ENCODE measurements around the gene SERGEF.

The SERGEF gene

GRCh38 chr11:17894929-17895658 is 117.8 kb downstream of the SERGEF start:
- Histone ChIP-seq H3K4me3 (replicated peaks; ENCODE audit: insufficient read depth, low read length) (no peak overlapping the region), H3K27ac (replicated peaks) (no peak overlapping the region), H3K27me3 (ENCODE audit: insufficient read depth, poor library complexity, severe bottlenecking) (no peaks in the 10 kb centered on the region)
- TF ChIP-seq REST (IDR thresholded peaks at IDR 0.05; ENCODE audit: insufficient replicate concordance, low read depth): no peak
- TF ChIP-seq, protein P1, sequence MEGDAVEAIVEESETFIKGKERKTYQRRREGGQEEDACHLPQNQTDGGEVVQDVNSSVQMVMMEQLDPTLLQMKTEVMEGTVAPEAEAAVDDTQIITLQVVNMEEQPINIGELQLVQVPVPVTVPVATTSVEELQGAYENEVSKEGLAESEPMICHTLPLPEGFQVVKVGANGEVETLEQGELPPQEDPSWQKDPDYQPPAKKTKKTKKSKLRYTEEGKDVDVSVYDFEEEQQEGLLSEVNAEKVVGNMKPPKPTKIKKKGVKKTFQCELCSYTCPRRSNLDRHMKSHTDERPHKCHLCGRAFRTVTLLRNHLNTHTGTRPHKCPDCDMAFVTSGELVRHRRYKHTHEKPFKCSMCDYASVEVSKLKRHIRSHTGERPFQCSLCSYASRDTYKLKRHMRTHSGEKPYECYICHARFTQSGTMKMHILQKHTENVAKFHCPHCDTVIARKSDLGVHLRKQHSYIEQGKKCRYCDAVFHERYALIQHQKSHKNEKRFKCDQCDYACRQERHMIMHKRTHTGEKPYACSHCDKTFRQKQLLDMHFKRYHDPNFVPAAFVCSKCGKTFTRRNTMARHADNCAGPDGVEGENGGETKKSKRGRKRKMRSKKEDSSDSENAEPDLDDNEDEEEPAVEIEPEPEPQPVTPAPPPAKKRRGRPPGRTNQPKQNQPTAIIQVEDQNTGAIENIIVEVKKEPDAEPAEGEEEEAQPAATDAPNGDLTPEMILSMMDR (IDR thresholded peaks at IDR 0.05; ENCODE audit: insufficient read depth, low read length): no peak
- TF ChIP-seq SPI1 (IDR thresholded peaks at IDR 0.05; ENCODE audit: borderline replicate concordance, low read depth): no peak
- no peak for TF ChIP-seq GABPA (IDR thresholded peaks at IDR 0.05; ENCODE audit: low read depth)
- no peak for TF ChIP-seq POLR2AphosphoS5 (IDR thresholded peaks at IDR 0.05; ENCODE audit: low read depth)
- no peak for DNase-seq (ENCODE audit: low read depth in 1 of 2, low spot score in 1 of 2)

- Histone ChIP-seq H3K27me3 (ENCODE audit: insufficient read depth, poor library complexity, severe bottlenecking) (no peaks in the 10 kb centered on the region), H3K27ac (replicated peaks) (no peak overlapping the region), H3K4me3 (replicated peaks; ENCODE audit: insufficient read depth, low read length) (no peak overlapping the region)
- DNase-seq (ENCODE audit: low read depth in 1 of 2, low spot score in 1 of 2): no peak
- no peak for TF ChIP-seq POLR2AphosphoS5 (IDR thresholded peaks at IDR 0.05; ENCODE audit: low read depth)
- TF ChIP-seq GABPA (IDR thresholded peaks at IDR 0.05; ENCODE audit: low read depth): no peak
- TF ChIP-seq SPI1 (IDR thresholded peaks at IDR 0.05; ENCODE audit: borderline replicate concordance, low read depth): no peak
- no peak for TF ChIP-seq REST (IDR thresholded peaks at IDR 0.05; ENCODE audit: insufficient replicate concordance, low read depth)
- TF ChIP-seq, protein P1 (IDR thresholded peaks at IDR 0.05; ENCODE audit: insufficient read depth, low read length): no peak
Measured at GRCh38 chr11:17892409-17892808, 120.4 kb downstream of the SERGEF start.

GRCh38 chr11:17890325-17890724 is 122.5 kb downstream of the SERGEF start:
- TF ChIP-seq, protein P1 (IDR thresholded peaks at IDR 0.05; ENCODE audit: insufficient read depth, low read length): no peak
- TF ChIP-seq REST (IDR thresholded peaks at IDR 0.05; ENCODE audit: insufficient replicate concordance, low read depth): no peak
- TF ChIP-seq SPI1 (IDR thresholded peaks at IDR 0.05; ENCODE audit: borderline replicate concordance, low read depth): no peak
- no peak for TF ChIP-seq POLR2AphosphoS5 (IDR thresholded peaks at IDR 0.05; ENCODE audit: low read depth)
- no peak for TF ChIP-seq GABPA (IDR thresholded peaks at IDR 0.05; ENCODE audit: low read depth)
- no peak for DNase-seq (ENCODE audit: low read depth in 1 of 2, low spot score in 1 of 2)

More at GRCh38 chr11:17890325-17890724, 122.5 kb downstream of the SERGEF start:
- Histone ChIP-seq H3K27me3 (ENCODE audit: insufficient read depth, poor library complexity, severe bottlenecking) (no peaks in the 10 kb centered on the region), H3K4me3 (replicated peaks; ENCODE audit: insufficient read depth, low read length) (no peak overlapping the region), H3K27ac (replicated peaks) (no peak overlapping the region)

All from HL-60 (cell line).